Lower leg skin (tissue), 4 donors: ENCODE data around the gene PHIP. TPM values are rescaled to one million over a fixed set of nuclear protein-coding genes. Genes with fewer than 3 reads are reported as not detected.

Experiments
- DNase-seq, 2 donors: peaks; one replicate each; pipeline ENCODE4 v3.0.0-alpha.2; 2019; ENCODE audit warnings: low spot score in 2 of 2
- H3K4me3 ChIP-seq: fragments of 200-600 bp; sonication (generic); 2 replicates; pipeline ENCODE4 v1.5.1; 2017; ENCODE audit warnings: mild to moderate bottlenecking, low read depth; ENCODE audit not compliant: poor library complexity, severe bottlenecking
- CTCF ChIP-seq, 3 donors: fragments of 450-650 bp; IDR thresholded peaks; one replicate each; pipeline ENCODE4 v1.5.1; 2016; ENCODE audit warnings: antibody characterized with exemption in 3 of 3, mild to moderate bottlenecking in 3 of 3, moderate library complexity in 2 of 3
- POLR2A ChIP-seq, 2 donors: fragments of 450-650 bp; IDR thresholded peaks; one replicate each; pipeline ENCODE4 v1.6.1; 2016 to 2017; ENCODE audit warnings: antibody characterized with exemption in 2 of 2, mild to moderate bottlenecking in 1 of 2, moderate library complexity in 1 of 2
- WGBS, 2 donors: methylation state at CpG; one replicate each; pipeline ENCODE4 v1.1.5; 2018; 5-methylcytosine and 5-hydroxymethylcytosine counted together
- intact Hi-C: fragments of 100-400 bp; cut with DNase I; formaldehyde crosslinking; loops from one replicate; pipeline ENCODE4 v1.15.0; 2023; ENCODE audit warnings: low total_unique reads
- total RNA-seq, 4 donors: library from RNA; depleted of rRNA; stranded (reverse); fragments of >200 nt; gene quantifications; one replicate each; pipeline ENCODE4 v1.1.0, GENCODE V29; 2016

Gene PHIP
- total RNA-seq, 4 donors from 2014 or later, result 21.3 to 23.9 (median 22.4) TPM

DNA sequence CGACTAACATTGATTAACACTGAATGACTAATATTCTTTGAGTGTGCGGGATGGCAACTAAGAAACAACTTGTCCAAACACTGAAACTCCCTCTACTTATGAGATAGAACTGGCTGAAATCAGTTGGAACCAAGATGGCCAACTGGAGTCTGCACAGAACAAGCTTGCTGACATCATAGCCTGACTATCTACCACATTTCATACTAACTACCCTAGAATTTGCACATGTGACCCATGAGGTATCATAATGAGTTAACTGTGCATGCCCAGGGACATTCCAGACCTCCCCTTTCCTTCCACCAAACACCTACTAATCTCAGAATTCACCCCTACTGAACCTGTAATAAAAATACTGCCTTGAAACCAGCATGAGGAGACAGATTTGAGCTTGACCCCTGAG lies 43.2 kb downstream of the PHIP start:
- no peak for DNase-seq
- H3K4me3 ChIP-seq, result no peak overlapping the region
- intact Hi-C loops, result loop anchor here (5.0 kb wide), 1 partner anchor 1603 kb away; no protein-coding TSS in a partner anchor
- TF ChIP-seq POLR2A (IDR thresholded peaks at IDR 0.05), result no peak
- TF ChIP-seq CTCF (IDR thresholded peaks at IDR 0.05), result no peak
- WGBS, 2 donors, result 45 to 60% methylated on average over 2 of the region's 2 CpGs

DNA sequence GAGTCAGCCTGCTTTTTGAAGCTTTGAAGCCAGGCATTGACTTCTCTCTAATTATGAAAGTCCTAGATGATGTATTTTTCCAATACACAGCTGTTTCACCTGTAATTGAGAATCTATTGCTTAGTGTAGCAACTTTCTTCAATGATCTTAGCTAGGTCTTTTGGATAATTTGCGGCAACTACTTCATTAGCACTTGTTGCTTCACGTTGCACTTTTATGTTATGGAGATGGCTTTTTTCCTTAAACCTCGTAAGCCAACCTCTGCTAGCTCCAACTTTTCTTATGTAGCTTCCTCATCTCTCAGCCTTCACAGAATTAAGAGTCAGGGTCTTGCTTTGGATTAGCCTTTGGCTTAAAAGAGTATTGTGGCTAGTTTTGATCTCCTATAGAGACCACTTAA lies 44.8 kb downstream of the PHIP start:
- TF ChIP-seq POLR2A (IDR thresholded peaks at IDR 0.05) (no peak), CTCF (IDR thresholded peaks at IDR 0.05) (no peak)
- WGBS, 2 donors, result 96% methylated on average over 3 of the region's 3 CpGs
- intact Hi-C loops, result loop anchor here (5.0 kb wide), 1 partner anchor 1601 kb away; no protein-coding TSS in a partner anchor
- H3K4me3 ChIP-seq, result no peak overlapping the region
- DNase-seq, result no peak

DNA sequence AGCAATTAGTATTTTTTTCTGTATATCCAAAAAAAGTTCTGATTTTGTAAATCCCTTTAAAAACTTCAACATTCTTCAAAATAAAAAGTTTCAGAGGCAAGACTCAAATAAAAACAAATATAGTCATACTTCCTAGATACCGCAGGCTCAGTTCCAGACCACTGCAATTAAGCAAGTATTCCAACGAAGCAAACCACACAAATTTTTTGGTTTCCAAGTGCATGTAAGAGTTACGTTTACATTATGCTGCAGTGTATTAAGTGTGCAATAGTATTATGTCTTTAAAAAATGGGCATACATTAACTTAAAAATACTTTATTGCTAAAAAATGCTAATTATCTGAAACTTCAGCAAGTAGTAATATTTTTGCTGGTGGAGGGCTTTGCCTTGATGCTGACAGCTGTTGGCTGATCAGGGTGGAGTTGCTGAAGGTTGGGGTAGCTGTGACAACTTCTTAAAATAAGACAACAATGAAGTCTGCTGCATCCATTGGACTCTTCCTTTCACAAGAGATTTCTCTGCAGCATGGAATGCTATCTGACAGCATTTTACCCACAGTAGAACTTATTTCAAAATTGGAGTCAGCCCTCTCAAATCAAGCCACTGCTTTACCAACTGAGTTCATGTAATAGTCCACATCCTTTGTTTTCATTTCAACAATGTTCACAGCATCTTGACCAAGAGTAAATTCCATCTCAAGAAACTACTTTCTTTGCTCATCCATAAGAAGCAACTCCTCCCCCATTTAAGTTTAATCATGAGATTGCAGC lies 46.0 kb downstream of the PHIP start:
- TF ChIP-seq CTCF (IDR thresholded peaks at IDR 0.05) (no peak), POLR2A (IDR thresholded peaks at IDR 0.05) (no peak)

DNA sequence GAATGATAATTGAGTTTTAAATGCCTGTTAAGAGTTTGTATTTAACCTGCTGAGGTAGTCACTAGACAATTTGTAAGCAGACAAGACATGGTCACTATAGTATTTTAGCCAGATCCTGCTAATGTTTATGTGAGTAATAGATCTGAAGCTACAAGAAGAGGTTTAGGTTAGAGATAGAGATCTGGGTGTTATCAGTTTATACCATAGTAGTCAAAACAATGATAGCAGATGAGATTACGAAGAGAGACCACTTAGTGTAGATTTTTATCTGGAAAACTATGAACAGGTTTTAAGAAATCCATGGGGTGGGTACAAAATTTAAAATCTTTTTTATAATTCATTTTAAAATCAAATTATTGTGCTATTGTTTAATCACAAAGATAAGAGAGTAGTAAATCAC lies 47.5 kb downstream of the PHIP start:
- DNase-seq, result no peak
- no peak overlapping the region for H3K4me3 ChIP-seq
- whole genome bisulfite sequencing, 2 donors, result 88 to 94% methylated on average over 1 of the region's 1 CpG
- intact Hi-C loops, result loop anchor here (5.0 kb wide), 1 partner anchor 1598 kb away; no protein-coding TSS in a partner anchor
- TF ChIP-seq CTCF (IDR thresholded peaks at IDR 0.05) (no peak), POLR2A (IDR thresholded peaks at IDR 0.05) (no peak)

More for the DNA sequence above, 46.0 kb downstream of the PHIP start:
- no peak for DNase-seq
- 61 to 63% methylated on average over 3 of the region's 3 CpGs for WGBS, 2 donors
- H3K4me3 ChIP-seq, result no peak overlapping the region
- intact Hi-C loops, result loop anchor here (5.0 kb wide), 1 partner anchor 1600 kb away; no protein-coding TSS in a partner anchor

DNA sequence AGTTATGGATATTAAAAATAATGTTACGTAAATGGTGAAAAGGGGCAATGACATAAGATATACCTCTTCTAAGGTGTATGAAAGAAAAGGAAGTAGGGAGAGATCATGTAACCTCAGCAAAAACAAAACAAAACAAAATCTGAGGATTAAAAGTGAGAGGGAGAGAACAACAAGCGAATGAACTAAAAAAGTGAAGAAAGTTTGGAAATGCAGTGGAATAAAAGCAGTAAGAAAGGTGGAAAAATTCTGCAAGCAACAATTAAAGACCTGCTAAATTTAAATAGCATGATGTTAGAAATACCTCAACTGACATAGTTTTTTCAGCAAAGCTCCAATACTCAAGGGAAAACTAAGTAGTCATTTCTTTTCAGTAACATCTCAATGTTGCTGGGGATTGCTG lies 48.0 kb downstream of the PHIP start:
- intact Hi-C loops, result loop anchor here (5.0 kb wide), 1 partner anchor 1598 kb away; no protein-coding TSS in a partner anchor
- 92 to 96% methylated on average over 2 of the region's 2 CpGs for WGBS, 2 donors
- no peak for TF ChIP-seq POLR2A (IDR thresholded peaks at IDR 0.05)
- TF ChIP-seq CTCF (IDR thresholded peaks at IDR 0.05), result no peak
- H3K4me3 ChIP-seq, result no peak overlapping the region
- no peak for DNase-seq
